Measurements from ENCODE around the gene DOCK4. TPM values are rescaled to one million over a fixed set of nuclear protein-coding genes. Genes with fewer than 3 reads are reported as not detected.

The DOCK4 gene
- polyA plus RNA-seq, 2 of the 4 experiments (the other 2 are of a cell fraction) = 13.7 to 15.7 TPM

DNA sequence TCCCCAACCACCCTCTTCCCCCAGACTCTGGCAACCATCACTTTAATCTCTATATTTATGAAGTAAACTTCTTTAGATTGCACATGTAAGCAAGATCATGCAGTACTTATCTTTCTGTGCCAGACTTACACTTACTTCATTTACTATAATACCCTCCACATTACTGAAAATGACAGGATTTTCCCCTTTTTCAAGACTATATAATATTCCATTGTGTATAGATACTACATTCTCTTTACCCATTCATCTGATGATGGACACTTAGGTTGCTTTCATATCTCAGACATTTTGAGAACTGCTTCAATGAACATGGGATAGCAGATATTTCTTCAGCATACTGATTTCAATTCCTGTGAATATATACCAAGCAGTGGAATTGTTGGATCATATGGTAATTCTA is 4.4 kb downstream of the DOCK4 start (continued):
- no peak for TF ChIP-seq ZFP36 (IDR thresholded peaks at IDR 0.05; ENCODE audit: borderline replicate concordance, partially characterized antibody)
- no peak for TF ChIP-seq FOSB (CRISPR knock-in tag; IDR thresholded peaks at IDR 0.05)
- no peak for TF ChIP-seq RNF2 (IDR thresholded peaks at IDR 0.05; ENCODE audit: borderline replicate concordance, low read depth)
- no peak for TF ChIP-seq RARB (CRISPR knock-in tag; IDR thresholded peaks at IDR 0.05)

DNA sequence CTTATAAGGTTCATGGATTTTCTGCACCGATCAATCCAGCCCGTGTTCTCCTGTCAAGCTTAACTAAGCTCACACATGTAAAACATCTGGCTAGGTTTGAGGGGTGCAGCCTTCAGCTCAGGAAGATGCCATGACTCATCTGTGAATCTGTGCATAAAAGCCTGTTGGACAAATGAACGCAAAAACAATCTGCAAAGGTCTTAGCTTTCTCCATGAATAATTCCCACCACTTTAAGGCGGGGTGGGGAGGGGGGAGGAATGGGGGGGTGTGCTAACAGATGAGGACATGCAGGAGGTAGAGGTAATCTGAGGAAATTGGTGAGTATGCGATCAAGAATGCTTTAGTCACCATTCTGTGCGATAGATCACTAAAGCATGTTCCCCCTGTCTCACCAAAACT is 4.8 kb downstream of the DOCK4 start:
- peak overlapping the region in 1 of 2 experiments; percentile 43; a peak in 2 of 6 replicates for H3K27ac ChIP-seq
- TF ChIP-seq, protein P1, sequence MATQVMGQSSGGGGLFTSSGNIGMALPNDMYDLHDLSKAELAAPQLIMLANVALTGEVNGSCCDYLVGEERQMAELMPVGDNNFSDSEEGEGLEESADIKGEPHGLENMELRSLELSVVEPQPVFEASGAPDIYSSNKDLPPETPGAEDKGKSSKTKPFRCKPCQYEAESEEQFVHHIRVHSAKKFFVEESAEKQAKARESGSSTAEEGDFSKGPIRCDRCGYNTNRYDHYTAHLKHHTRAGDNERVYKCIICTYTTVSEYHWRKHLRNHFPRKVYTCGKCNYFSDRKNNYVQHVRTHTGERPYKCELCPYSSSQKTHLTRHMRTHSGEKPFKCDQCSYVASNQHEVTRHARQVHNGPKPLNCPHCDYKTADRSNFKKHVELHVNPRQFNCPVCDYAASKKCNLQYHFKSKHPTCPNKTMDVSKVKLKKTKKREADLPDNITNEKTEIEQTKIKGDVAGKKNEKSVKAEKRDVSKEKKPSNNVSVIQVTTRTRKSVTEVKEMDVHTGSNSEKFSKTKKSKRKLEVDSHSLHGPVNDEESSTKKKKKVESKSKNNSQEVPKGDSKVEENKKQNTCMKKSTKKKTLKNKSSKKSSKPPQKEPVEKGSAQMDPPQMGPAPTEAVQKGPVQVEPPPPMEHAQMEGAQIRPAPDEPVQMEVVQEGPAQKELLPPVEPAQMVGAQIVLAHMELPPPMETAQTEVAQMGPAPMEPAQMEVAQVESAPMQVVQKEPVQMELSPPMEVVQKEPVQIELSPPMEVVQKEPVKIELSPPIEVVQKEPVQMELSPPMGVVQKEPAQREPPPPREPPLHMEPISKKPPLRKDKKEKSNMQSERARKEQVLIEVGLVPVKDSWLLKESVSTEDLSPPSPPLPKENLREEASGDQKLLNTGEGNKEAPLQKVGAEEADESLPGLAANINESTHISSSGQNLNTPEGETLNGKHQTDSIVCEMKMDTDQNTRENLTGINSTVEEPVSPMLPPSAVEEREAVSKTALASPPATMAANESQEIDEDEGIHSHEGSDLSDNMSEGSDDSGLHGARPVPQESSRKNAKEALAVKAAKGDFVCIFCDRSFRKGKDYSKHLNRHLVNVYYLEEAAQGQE (IDR thresholded peaks at IDR 0.05) = no peak
- TF ChIP-seq FOSB (CRISPR knock-in tag; IDR thresholded peaks at IDR 0.05) = no peak
- TF ChIP-seq, protein P2, sequence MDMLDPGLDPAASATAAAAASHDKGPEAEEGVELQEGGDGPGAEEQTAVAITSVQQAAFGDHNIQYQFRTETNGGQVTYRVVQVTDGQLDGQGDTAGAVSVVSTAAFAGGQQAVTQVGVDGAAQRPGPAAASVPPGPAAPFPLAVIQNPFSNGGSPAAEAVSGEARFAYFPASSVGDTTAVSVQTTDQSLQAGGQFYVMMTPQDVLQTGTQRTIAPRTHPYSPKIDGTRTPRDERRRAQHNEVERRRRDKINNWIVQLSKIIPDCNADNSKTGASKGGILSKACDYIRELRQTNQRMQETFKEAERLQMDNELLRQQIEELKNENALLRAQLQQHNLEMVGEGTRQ (IDR thresholded peaks at IDR 0.05) = no peak
- no peak for TF ChIP-seq RARB (CRISPR knock-in tag; IDR thresholded peaks at IDR 0.05)
- TF ChIP-seq, protein P3, sequence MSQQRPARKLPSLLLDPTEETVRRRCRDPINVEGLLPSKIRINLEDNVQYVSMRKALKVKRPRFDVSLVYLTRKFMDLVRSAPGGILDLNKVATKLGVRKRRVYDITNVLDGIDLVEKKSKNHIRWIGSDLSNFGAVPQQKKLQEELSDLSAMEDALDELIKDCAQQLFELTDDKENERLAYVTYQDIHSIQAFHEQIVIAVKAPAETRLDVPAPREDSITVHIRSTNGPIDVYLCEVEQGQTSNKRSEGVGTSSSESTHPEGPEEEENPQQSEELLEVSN (IDR thresholded peaks at IDR 0.05; ENCODE audit: borderline replicate concordance, low read depth) = no peak
- no peak for TF ChIP-seq PHF8 (IDR thresholded peaks at IDR 0.05; ENCODE audit: borderline replicate concordance, low read depth)
- TF ChIP-seq CBX8 (IDR thresholded peaks at IDR 0.05) = no peak
- TF ChIP-seq, protein P4, sequence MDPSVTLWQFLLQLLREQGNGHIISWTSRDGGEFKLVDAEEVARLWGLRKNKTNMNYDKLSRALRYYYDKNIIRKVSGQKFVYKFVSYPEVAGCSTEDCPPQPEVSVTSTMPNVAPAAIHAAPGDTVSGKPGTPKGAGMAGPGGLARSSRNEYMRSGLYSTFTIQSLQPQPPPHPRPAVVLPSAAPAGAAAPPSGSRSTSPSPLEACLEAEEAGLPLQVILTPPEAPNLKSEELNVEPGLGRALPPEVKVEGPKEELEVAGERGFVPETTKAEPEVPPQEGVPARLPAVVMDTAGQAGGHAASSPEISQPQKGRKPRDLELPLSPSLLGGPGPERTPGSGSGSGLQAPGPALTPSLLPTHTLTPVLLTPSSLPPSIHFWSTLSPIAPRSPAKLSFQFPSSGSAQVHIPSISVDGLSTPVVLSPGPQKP (IDR thresholded peaks at IDR 0.05; ENCODE audit: low read depth, low read length) = no peak
- no peak for TF ChIP-seq NFE2L2 (conservative IDR thresholded peaks at IDR 0.05; ENCODE audit: low read length)
- no peak for TF ChIP-seq ZSCAN20 (CRISPR knock-in tag; IDR thresholded peaks at IDR 0.05)
- no peak for TF ChIP-seq JUN (IDR thresholded peaks at IDR 0.05)
- no peak for TF ChIP-seq EHF (CRISPR knock-in tag; IDR thresholded peaks at IDR 0.05)
- TF ChIP-seq HEYL (CRISPR knock-in tag; IDR thresholded peaks at IDR 0.05) = no peak
- no peak for TF ChIP-seq TFCP2L1 (CRISPR knock-in tag; IDR thresholded peaks at IDR 0.05)
- TF ChIP-seq FOXS1 (CRISPR knock-in tag; IDR thresholded peaks at IDR 0.05) = no peak
- no peak for TF ChIP-seq HOXA7 (CRISPR knock-in tag; IDR thresholded peaks at IDR 0.05)
- TF ChIP-seq MAZ (IDR thresholded peaks at IDR 0.05; ENCODE audit: borderline replicate concordance, low read depth, low read length) = no peak
- no peak for TF ChIP-seq CHD4 (IDR thresholded peaks at IDR 0.05; ENCODE audit: borderline replicate concordance)
- ChIA-PET POLR2A (no interaction called here), CTCF (no interaction called here)
- H3K9me3 ChIP-seq = no peaks in the 10 kb centered on the region
- FAIRE-seq (no peak), DNase-seq (ENCODE audit: low read depth in 1 of 2, low spot score in 1 of 2) (no peak), ATAC-seq (no peak)
- 49% methylated on average over 6 of the region's 6 CpGs for WGBS (ENCODE audit: missing lambda C conversion rate)
- H3K4me2 ChIP-seq = peak overlapping the region; percentile 19
- H3K4me1 ChIP-seq = peaks cover 55% of the 10 kb centered on the region
- no peak overlapping the region for H3K4me3 ChIP-seq
